HUES48 (cell line): Measurements from ENCODE around the gene STIM1.

ENCODE experiments used
- H3K27ac ChIP-seq: one replicate; pipeline ENCODE4 v1.7.0; 2013; ENCODE audit warnings: low read depth, low read length, inconsistent platforms
- H3K27me3 ChIP-seq: 2 replicates; pipeline ENCODE4 v1.6.1; 2013; ENCODE audit warnings: mild to moderate bottlenecking, low read length; ENCODE audit not compliant: control insufficient read depth, insufficient read depth
- H3K36me3 ChIP-seq: 2 replicates; pipeline ENCODE4 v1.6.1; 2013; ENCODE audit warnings: low read length; ENCODE audit not compliant: control insufficient read depth, insufficient read depth
- H3K4me1 ChIP-seq: 2 replicates; pipeline ENCODE4 v1.6.1; 2013; ENCODE audit warnings: mild to moderate bottlenecking, low read length; ENCODE audit not compliant: control insufficient read depth, insufficient read depth
- H3K4me3 ChIP-seq: 2 replicates; pipeline ENCODE4 v1.5.1; 2013; ENCODE audit warnings: mild to moderate bottlenecking, low read depth, low read length
- H3K9ac ChIP-seq: 2 replicates; pipeline ENCODE4 v1.6.1; 2013; ENCODE audit warnings: mild to moderate bottlenecking, low read depth, low read length, moderate library complexity
- H3K9me3 ChIP-seq: 2 replicates; pipeline ENCODE4 v1.6.1; 2013; ENCODE audit warnings: low read length; ENCODE audit not compliant: control insufficient read depth, insufficient read depth

STIM1 gene

GRCh38 chr11:4071914-4072313, 216.4 kb downstream of the STIM1 start:
- no peak overlapping the region for H3K9ac ChIP-seq
- H3K27ac ChIP-seq, result no peak overlapping the region
- peaks cover 7% of the 10 kb centered on the region; the same call in 1 of the 2 replicates for H3K4me1 ChIP-seq

GRCh38 chr11:4072668-4073285, 217.3 kb downstream of the STIM1 start:
- H3K36me3 ChIP-seq, result no peaks in the 10 kb centered on the region
- H3K4me3 ChIP-seq, result no peak overlapping the region
- no peaks in the 10 kb centered on the region for H3K9me3 ChIP-seq
- H3K27ac ChIP-seq, result no peak overlapping the region
- no peak overlapping the region for H3K9ac ChIP-seq
- peaks cover 7% of the 10 kb centered on the region; the same call in 1 of the 2 replicates for H3K4me1 ChIP-seq
- no peaks in the 10 kb centered on the region for H3K27me3 ChIP-seq

More at GRCh38 chr11:4071914-4072313, 216.4 kb downstream of the STIM1 start:
- Histone ChIP-seq H3K9me3 (no peaks in the 10 kb centered on the region), H3K27me3 (no peaks in the 10 kb centered on the region), H3K36me3 (no peaks in the 10 kb centered on the region), H3K4me3 (no peak overlapping the region)

- H3K4me1 ChIP-seq, result peaks cover 7% of the 10 kb centered on the region; the same call in 1 of the 2 replicates
- H3K27ac ChIP-seq, result no peak overlapping the region
- H3K36me3 ChIP-seq, result no peaks in the 10 kb centered on the region
- no peaks in the 10 kb centered on the region for H3K27me3 ChIP-seq
- H3K9me3 ChIP-seq, result no peaks in the 10 kb centered on the region
- H3K4me3 ChIP-seq, result no peak overlapping the region
- no peak overlapping the region for H3K9ac ChIP-seq
Observed at GRCh38 chr11:4074266-4074665, 218.8 kb downstream of the STIM1 start.

- no peaks in the 10 kb centered on the region for H3K36me3 ChIP-seq
- peaks cover 6% of the 10 kb centered on the region; the same call in 1 of the 2 replicates for H3K4me1 ChIP-seq
- no peak overlapping the region for H3K9ac ChIP-seq
- no peak overlapping the region for H3K4me3 ChIP-seq
- H3K27me3 ChIP-seq, result no peaks in the 10 kb centered on the region
- H3K9me3 ChIP-seq, result no peaks in the 10 kb centered on the region
- no peak overlapping the region for H3K27ac ChIP-seq
Observed at GRCh38 chr11:4076774-4077173, 221.3 kb downstream of the STIM1 start.

- no peaks in the 10 kb centered on the region for H3K36me3 ChIP-seq
- H3K27me3 ChIP-seq, result no peaks in the 10 kb centered on the region
- H3K4me1 ChIP-seq, result peaks cover 5% of the 10 kb centered on the region
- no peak overlapping the region for H3K9ac ChIP-seq
- H3K4me3 ChIP-seq, result no peak overlapping the region
- H3K27ac ChIP-seq, result no peak overlapping the region
- H3K9me3 ChIP-seq, result no peaks in the 10 kb centered on the region
Observed at GRCh38 chr11:4083198-4083597, 227.7 kb downstream of the STIM1 start.

GRCh38 chr11:4084406-4085125, 229.1 kb downstream of the STIM1 start:
- H3K27me3 ChIP-seq, result no peaks in the 10 kb centered on the region
- H3K27ac ChIP-seq, result no peak overlapping the region
- H3K9ac ChIP-seq, result no peak overlapping the region
- H3K4me1 ChIP-seq, result peaks cover 5% of the 10 kb centered on the region
- no peaks in the 10 kb centered on the region for H3K36me3 ChIP-seq
- no peaks in the 10 kb centered on the region for H3K9me3 ChIP-seq
- no peak overlapping the region for H3K4me3 ChIP-seq

- Histone ChIP-seq H3K4me3 (no peak overlapping the region), H3K9me3 (no peaks in the 10 kb centered on the region), H3K9ac (no peak overlapping the region), H3K27me3 (no peaks in the 10 kb centered on the region), H3K4me1 (peaks cover 5% of the 10 kb centered on the region), H3K27ac (no peak overlapping the region), H3K36me3 (no peaks in the 10 kb centered on the region)
Observed at GRCh38 chr11:4085575-4085974, 230.1 kb downstream of the STIM1 start.

- Histone ChIP-seq H3K27me3 (no peaks in the 10 kb centered on the region), H3K4me1 (peaks cover 5% of the 10 kb centered on the region), H3K27ac (no peak overlapping the region), H3K36me3 (no peaks in the 10 kb centered on the region), H3K9ac (no peak overlapping the region), H3K4me3 (no peak overlapping the region), H3K9me3 (no peaks in the 10 kb centered on the region)
Observed at GRCh38 chr11:4086575-4087353, 231.3 kb downstream of the STIM1 start.

- Histone ChIP-seq H3K36me3 (no peaks in the 10 kb centered on the region), H3K9me3 (no peaks in the 10 kb centered on the region)
Observed at GRCh38 chr11:4087551-4087950, 232.1 kb downstream of the STIM1 start.

GRCh38 chr11:4090258-4090657, 234.8 kb downstream of the STIM1 start:
- no peaks in the 10 kb centered on the region for H3K27me3 ChIP-seq
- no peak overlapping the region for H3K27ac ChIP-seq
- H3K4me3 ChIP-seq, result no peak overlapping the region
- H3K4me1 ChIP-seq, result peaks cover 5% of the 10 kb centered on the region
- no peak overlapping the region for H3K9ac ChIP-seq
- no peaks in the 10 kb centered on the region for H3K36me3 ChIP-seq
- no peaks in the 10 kb centered on the region for H3K9me3 ChIP-seq

More at GRCh38 chr11:4087551-4087950, 232.1 kb downstream of the STIM1 start:
- Histone ChIP-seq H3K27me3 (no peaks in the 10 kb centered on the region), H3K4me3 (no peak overlapping the region), H3K4me1 (peaks cover 5% of the 10 kb centered on the region), H3K27ac (no peak overlapping the region), H3K9ac (no peak overlapping the region)

- Histone ChIP-seq H3K9me3 (no peaks in the 10 kb centered on the region), H3K27ac (no peak overlapping the region), H3K9ac (no peak overlapping the region), H3K36me3 (no peaks in the 10 kb centered on the region), H3K4me1 (peaks cover 14% of the 10 kb centered on the region), H3K4me3 (no peak overlapping the region), H3K27me3 (no peaks in the 10 kb centered on the region)
Observed at GRCh38 chr11:4092026-4092425, 236.6 kb downstream of the STIM1 start.
